PC-3 (cell line): ENCODE data around the gene PLAGL2.

ENCODE experiments used
- EZH2 ChIP-seq: fragments of 300-600 bp; sonication (generic); IDR thresholded peaks from one replicate; pipeline ENCODE4 v1.6.1; 2017; ENCODE audit warnings: antibody characterized with exemption, mild to moderate bottlenecking, low read length; ENCODE audit not compliant: unreplicated experiment
- TF ChIP-seq, protein P1 (sequence below): fragments of 300-600 bp; sonication (generic); conservative IDR thresholded peaks from 2 replicates; pipeline ENCODE4 v1.5.1; 2017; ENCODE audit warnings: antibody characterized with exemption, low read depth, mild to moderate bottlenecking, low read length

DNA sequence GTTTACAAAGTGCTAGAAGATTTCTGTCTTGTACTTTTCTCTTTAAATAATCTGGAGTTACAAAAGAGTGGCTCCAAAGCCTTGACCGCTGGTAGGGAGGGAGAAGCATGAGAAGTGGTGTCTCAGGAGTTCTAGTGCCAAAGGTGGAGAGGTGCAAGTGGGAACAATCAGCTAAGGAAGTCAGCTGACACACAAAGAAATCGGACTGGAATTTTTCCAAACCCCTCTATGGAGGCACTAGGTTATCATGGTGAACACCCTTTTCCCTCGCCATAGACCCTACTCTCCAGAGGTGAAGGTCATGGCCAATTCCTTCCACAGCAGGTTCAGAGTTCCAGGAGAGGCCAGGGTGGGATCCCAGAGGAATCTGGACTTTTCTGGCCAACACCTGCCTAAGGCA, 14.8 kb downstream of the PLAGL2 start:
- TF ChIP-seq, protein P1, sequence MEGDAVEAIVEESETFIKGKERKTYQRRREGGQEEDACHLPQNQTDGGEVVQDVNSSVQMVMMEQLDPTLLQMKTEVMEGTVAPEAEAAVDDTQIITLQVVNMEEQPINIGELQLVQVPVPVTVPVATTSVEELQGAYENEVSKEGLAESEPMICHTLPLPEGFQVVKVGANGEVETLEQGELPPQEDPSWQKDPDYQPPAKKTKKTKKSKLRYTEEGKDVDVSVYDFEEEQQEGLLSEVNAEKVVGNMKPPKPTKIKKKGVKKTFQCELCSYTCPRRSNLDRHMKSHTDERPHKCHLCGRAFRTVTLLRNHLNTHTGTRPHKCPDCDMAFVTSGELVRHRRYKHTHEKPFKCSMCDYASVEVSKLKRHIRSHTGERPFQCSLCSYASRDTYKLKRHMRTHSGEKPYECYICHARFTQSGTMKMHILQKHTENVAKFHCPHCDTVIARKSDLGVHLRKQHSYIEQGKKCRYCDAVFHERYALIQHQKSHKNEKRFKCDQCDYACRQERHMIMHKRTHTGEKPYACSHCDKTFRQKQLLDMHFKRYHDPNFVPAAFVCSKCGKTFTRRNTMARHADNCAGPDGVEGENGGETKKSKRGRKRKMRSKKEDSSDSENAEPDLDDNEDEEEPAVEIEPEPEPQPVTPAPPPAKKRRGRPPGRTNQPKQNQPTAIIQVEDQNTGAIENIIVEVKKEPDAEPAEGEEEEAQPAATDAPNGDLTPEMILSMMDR: no peak
- TF ChIP-seq EZH2: no peak
